CMK (cell line): ENCODE data around the gene NELFA.

Experiments
- DNase-seq: peaks from one replicate; pipeline ENCODE4 v3.0.0-alpha.2; 2010; ENCODE audit warnings: low read depth

Gene NELFA

GRCh38 chr4:2008921-2009650 lies at the start of gene NELFA:
Gene NELFA, minus strand, starts transcription at chr4:2008974. Its CDS starts 15 bp downstream, at chr4:2008959.
- DNase-seq = peak; percentile 79

GRCh38 chr4:2057382-2058065 lies 48.8 kb upstream of the NELFA start:
- DNase-seq = no peak

GRCh38 chr4:2054217-2054616 lies 45.4 kb upstream of the NELFA start:
- DNase-seq = no peak

- no peak for DNase-seq
These were observed 42.3 kb upstream of the NELFA start for GRCh38 chr4:2051086-2051485.

- DNase-seq = no peak
These were observed 41.0 kb upstream of the NELFA start for GRCh38 chr4:2049811-2050210.

- no peak for DNase-seq
These were observed 40.6 kb upstream of the NELFA start for GRCh38 chr4:2049381-2049780.

GRCh38 chr4:2048831-2049230 lies 40.1 kb upstream of the NELFA start:
- DNase-seq = no peak

GRCh38 chr4:2047781-2048581 lies 39.2 kb upstream of the NELFA start:
- no peak for DNase-seq

GRCh38 chr4:2047031-2047660 lies 38.4 kb upstream of the NELFA start:
- DNase-seq = no peak

- no peak for DNase-seq
These were observed 37.5 kb upstream of the NELFA start for GRCh38 chr4:2046031-2046961.

GRCh38 chr4:2045518-2045951 lies 36.8 kb upstream of the NELFA start:
- no peak for DNase-seq

GRCh38 chr4:2044542-2045517 lies 36.1 kb upstream of the NELFA start:
- no peak for DNase-seq

GRCh38 chr4:2044119-2044485 lies 35.3 kb upstream of the NELFA start:
- DNase-seq = no peak

GRCh38 chr4:2043396-2044118 lies 34.8 kb upstream of the NELFA start:
- DNase-seq = no peak

- DNase-seq = no peak
These were observed 34.2 kb upstream of the NELFA start for GRCh38 chr4:2042947-2043395.

GRCh38 chr4:2042204-2042946 lies 33.6 kb upstream of the NELFA start:
- DNase-seq = no peak

GRCh38 chr4:2041239-2042130 lies 32.7 kb upstream of the NELFA start:
- peak; percentile 83 for DNase-seq
